Ovary (tissue), 9 donors: Measurements from ENCODE around the gene LIN28A. TPM values are rescaled to one million over a fixed set of nuclear protein-coding genes. Genes with fewer than 3 reads are reported as not detected.

ENCODE experiments used
- DNase-seq, 5 donors: peaks; one replicate each; pipeline ENCODE4 v3.0.0-alpha.2; 2019 to 2020
- H3K27ac ChIP-seq, 2 donors: fragments of 200-600 bp; one replicate each; pipeline versions ENCODE4 v1.5.1 to v1.8.0; 2019 to 2022
- H3K27me3 ChIP-seq: fragments of 200-600 bp; one replicate; pipeline ENCODE4 v1.8.0; 2022
- H3K36me3 ChIP-seq: fragments of 200-600 bp; sonication (generic); one replicate; pipeline ENCODE4 v1.5.1; 2019
- H3K4me1 ChIP-seq: one replicate; pipeline ENCODE4 v1.8.1; 2013; ENCODE audit warnings: mild to moderate bottlenecking, moderate library complexity; ENCODE audit not compliant: insufficient read depth
- H3K4me3 ChIP-seq: fragments of 200-600 bp; sonication (generic); one replicate; pipeline ENCODE4 v1.5.1; 2017
- H3K9me3 ChIP-seq, 2 donors: fragments of 200-600 bp in 1 of 2; sonication (generic) in 1 of 2; one replicate each; pipeline versions ENCODE4 v1.5.1 to v1.8.1; 2013 to 2019; ENCODE audit warnings: mild to moderate bottlenecking in 1 of 2, moderate library complexity in 1 of 2
- EP300 ChIP-seq: sonication (generic); formaldehyde crosslinking; IDR thresholded peaks from one replicate; pipeline ENCODE4 v1.6.1; 2017; ENCODE audit warnings: antibody characterized with exemption
- POLR2A ChIP-seq: fragments of 450-650 bp; IDR thresholded peaks from one replicate; pipeline ENCODE4 v1.6.1; 2017; ENCODE audit warnings: antibody characterized with exemption, mild to moderate bottlenecking, moderate library complexity
- WGBS, 3 donors: extraction: QIAGEN DNeasy Blood & Tissue Kit in 1 of 3; methylation state at CpG; one replicate each; pipeline versions ENCODE4 v1.1.5 to v1.1.7; 2013 to 2017; 5-methylcytosine and 5-hydroxymethylcytosine counted together
- intact Hi-C, 4 donors: fragments of 100-400 bp; cut with DNase I; formaldehyde crosslinking; loops; one replicate each; pipeline versions ENCODE4 v1.11.0 to v1.15.1; 2022 to 2023
- polyA plus RNA-seq, 2 donors: library from polyadenylated mRNA; stranded (reverse); fragments of 200-250 nt in 1 of 2; fragments of 350-450 nt in 1 of 2; fragmentation: Illumina TruSeq in 1 of 2; extraction: RNeasy Lipid Tissue Mini Kit (QIAGEN cat#74804) in 1 of 2; gene quantifications; one replicate each; pipeline ENCODE4 v1.2.3, GENCODE V29; 2013 to 2014
- total RNA-seq, 7 donors: library from RNA; depleted of rRNA in 2 of 7; stranded (reverse); fragments of >200 nt in 2 of 7; fragmentation: NEBNext Ultra II Directional in 3 of 7; extraction: Animal tissue kit (Norgen Biotek cat#: 25700) in 3 of 7; gene quantifications; one replicate each; pipeline versions ENCODE4 v1.1.0 to v1.2.4, GENCODE V29; 2016 to 2023
- TF ChIP-seq, protein P1 (sequence below), 3 donors: fragments of 450-650 bp in 2 of 3; fragments of 200-600 bp in 1 of 3; IDR thresholded peaks; one replicate each; pipeline versions ENCODE4 v1.5.1 to v1.8.0; 2016 to 2022; ENCODE audit warnings: antibody characterized with exemption in 3 of 3, mild to moderate bottlenecking in 1 of 3
- donor health status: DM: no; HTN: no; CAD: no; lungs with moderate emphysema.
- donor health status: DM: no; HTN: no; CAD: no.
- donor health status: Bipolar disorder and iron deficiency.
- donor health status: DM: yes; HTN: yes; CAD: no.
- donor health status: DM: no; HTN: no; CAD: no.
- donor health status: DM: yes; HTN: yes; CAD: no.

LIN28A gene
- total and polyA plus RNA-seq, 9 donors, result 1.3 TPM; not detected in 8

DNA sequence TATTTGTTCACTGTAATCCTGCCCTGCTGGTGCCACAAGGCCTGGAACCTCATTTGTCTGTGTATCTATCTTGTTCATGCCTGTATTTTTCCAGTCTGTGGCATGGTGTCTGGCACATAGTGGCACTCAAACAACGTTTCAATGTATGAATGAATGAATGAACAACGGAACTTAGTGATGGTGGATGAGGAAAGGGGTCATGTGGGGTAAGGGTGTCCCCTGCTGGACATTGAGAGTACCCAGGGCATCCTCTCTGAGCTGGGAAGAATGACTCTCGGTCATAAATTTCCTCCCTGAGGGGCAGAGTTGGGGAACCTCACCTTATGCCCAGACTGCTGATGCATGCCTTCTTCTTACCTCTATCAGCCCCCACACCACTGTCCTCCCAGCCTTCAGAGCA lies 19.2 kb upstream of the LIN28A start:
- Histone ChIP-seq H3K36me3 (no peaks in the 10 kb centered on the region), H3K27ac (no peak overlapping the region), H3K27me3 (no peaks in the 10 kb centered on the region), H3K4me1 (no peaks in the 10 kb centered on the region), H3K9me3 (no peaks in the 10 kb centered on the region), H3K4me3 (no peak overlapping the region)
- DNase-seq, result no peak
- 4 to 7% (median 5%) methylated on average over 3 of the region's 3 CpGs for WGBS, 3 donors
- intact Hi-C loops, result no loop called here
- TF ChIP-seq POLR2A, result no peak
- TF ChIP-seq, protein P1, sequence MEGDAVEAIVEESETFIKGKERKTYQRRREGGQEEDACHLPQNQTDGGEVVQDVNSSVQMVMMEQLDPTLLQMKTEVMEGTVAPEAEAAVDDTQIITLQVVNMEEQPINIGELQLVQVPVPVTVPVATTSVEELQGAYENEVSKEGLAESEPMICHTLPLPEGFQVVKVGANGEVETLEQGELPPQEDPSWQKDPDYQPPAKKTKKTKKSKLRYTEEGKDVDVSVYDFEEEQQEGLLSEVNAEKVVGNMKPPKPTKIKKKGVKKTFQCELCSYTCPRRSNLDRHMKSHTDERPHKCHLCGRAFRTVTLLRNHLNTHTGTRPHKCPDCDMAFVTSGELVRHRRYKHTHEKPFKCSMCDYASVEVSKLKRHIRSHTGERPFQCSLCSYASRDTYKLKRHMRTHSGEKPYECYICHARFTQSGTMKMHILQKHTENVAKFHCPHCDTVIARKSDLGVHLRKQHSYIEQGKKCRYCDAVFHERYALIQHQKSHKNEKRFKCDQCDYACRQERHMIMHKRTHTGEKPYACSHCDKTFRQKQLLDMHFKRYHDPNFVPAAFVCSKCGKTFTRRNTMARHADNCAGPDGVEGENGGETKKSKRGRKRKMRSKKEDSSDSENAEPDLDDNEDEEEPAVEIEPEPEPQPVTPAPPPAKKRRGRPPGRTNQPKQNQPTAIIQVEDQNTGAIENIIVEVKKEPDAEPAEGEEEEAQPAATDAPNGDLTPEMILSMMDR (IDR thresholded peaks at IDR 0.05), result no peak
- no peak for TF ChIP-seq EP300

DNA sequence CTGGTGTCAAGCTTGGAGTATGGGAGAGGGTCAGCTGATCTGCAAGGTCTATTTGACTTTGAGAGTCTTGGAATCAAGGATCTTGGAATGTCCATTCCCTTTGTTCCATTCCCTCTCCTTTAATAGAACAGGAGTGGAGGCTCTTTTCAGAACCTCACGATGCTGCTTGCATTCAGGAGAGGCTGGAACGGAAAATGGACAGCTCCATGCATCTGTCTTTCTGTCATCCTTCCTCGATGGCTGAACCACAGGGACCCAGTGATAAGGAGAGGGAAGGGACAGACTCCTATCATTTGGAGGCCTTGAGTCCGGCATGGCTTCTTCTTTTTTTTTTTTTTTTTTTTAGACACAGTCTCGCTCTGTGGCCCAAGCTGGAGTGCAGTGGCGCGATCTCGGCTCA lies 14.9 kb upstream of the LIN28A start:
- no peak overlapping the region for H3K4me3 ChIP-seq
- H3K27me3 ChIP-seq, result no peaks in the 10 kb centered on the region
- H3K9me3 ChIP-seq, result no peaks in the 10 kb centered on the region
- DNase-seq, result no peak
- H3K36me3 ChIP-seq, result no peaks in the 10 kb centered on the region
- 75 to 87% (median 83%) methylated on average over 8 of the region's 8 CpGs for WGBS, 3 donors
- intact Hi-C loops, result no loop called here
- no peak for TF ChIP-seq EP300
- TF ChIP-seq, protein P1 (IDR thresholded peaks at IDR 0.05), result no peak
- TF ChIP-seq POLR2A, result no peak
- H3K27ac ChIP-seq, result no peak overlapping the region
- no peaks in the 10 kb centered on the region for H3K4me1 ChIP-seq

DNA sequence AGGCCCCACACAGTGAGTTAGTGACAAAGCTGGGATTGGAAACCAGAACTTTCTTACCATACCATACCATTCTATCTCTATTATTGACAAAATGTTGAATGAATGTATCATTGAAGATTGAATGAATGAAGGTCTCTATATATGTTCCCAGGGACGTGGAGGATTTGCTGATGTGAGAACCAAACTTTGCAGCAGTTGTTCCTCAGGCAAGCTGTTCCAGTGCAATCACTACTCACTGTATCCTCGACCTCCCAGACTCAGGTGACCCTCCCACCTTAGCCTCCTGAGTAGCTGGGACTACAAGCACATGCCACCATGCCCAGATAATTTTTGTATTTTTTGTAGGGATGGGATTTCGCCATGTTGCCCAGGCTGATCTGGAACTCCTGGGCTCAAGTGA lies 11.6 kb upstream of the LIN28A start:
- intact Hi-C loops, result no loop called here
- no peak overlapping the region for H3K4me3 ChIP-seq
- TF ChIP-seq POLR2A, result no peak
- TF ChIP-seq, protein P1 (IDR thresholded peaks at IDR 0.05), result no peak
- no peaks in the 10 kb centered on the region for H3K27me3 ChIP-seq
- H3K4me1 ChIP-seq, result no peaks in the 10 kb centered on the region
- no peak overlapping the region for H3K27ac ChIP-seq
- no peaks in the 10 kb centered on the region for H3K9me3 ChIP-seq
- DNase-seq, result no peak
- 72 to 91% (median 82%) methylated on average over 3 of the region's 3 CpGs for WGBS, 3 donors
- H3K36me3 ChIP-seq, result no peaks in the 10 kb centered on the region

DNA sequence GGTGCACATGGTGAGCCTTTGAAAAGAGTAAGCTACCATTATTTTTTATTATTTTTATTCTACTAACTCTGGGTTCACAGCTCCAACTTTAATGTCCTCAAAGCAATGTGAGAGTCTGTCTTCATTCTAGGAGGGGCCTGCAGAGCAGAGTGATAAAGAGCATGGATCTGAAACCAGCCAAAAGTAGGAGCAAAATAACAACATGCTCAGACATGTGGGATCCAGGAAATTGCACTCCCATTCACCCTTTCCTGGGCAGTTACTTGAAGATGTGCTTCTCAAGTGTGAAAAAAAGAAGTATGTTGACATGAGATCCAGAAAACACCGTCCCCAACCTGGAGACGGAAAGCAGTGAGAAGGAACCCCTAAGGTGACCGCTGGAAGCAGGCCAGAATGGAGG lies 8.7 kb upstream of the LIN28A start:
- TF ChIP-seq EP300, result no peak
- Histone ChIP-seq H3K27ac (no peak overlapping the region), H3K36me3 (no peaks in the 10 kb centered on the region), H3K4me3 (no peak overlapping the region), H3K9me3 (no peaks in the 10 kb centered on the region), H3K27me3 (no peaks in the 10 kb centered on the region), H3K4me1 (no peaks in the 10 kb centered on the region)
- WGBS, 3 donors, result 62 to 75% (median 68%) methylated on average over 3 of the region's 3 CpGs
- no peak for DNase-seq
- intact Hi-C loops, result no loop called here

DNA sequence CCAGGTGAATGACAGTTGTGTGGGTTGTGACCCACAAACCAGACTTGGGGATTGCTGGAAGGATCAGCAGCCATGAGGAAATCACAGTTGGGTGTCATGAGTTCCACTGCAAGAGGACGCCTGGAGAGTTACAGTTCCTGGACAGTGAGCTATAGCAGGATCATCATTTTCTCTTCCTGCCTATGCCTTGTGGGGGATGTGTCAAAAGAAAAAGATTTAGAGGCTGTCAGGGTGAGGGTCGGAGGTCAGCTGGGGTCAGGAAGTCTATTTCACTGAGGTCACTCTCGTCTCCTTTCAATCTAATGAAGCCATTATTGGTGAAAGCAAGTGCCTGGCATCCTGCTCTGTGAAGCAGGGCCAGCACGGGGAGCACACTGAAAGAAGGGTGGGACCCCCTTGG lies 7.0 kb upstream of the LIN28A start:
- no peak for DNase-seq
- no peaks in the 10 kb centered on the region for H3K36me3 ChIP-seq
- no peak overlapping the region for H3K4me3 ChIP-seq
- no peaks in the 10 kb centered on the region for H3K4me1 ChIP-seq
- no peaks in the 10 kb centered on the region for H3K9me3 ChIP-seq
- H3K27ac ChIP-seq, result no peak overlapping the region
- no peaks in the 10 kb centered on the region for H3K27me3 ChIP-seq
- 5 to 15% (median 10%) methylated on average over 4 of the region's 4 CpGs for WGBS, 3 donors
- TF ChIP-seq POLR2A (no peak), EP300 (no peak)
- TF ChIP-seq, protein P1 (IDR thresholded peaks at IDR 0.05), result no peak
- intact Hi-C loops, result no loop called here
